GM19193 (cell line): ENCODE measurements around the gene LDLRAD3.

ENCODE experiments used
- POLR2A ChIP-seq: IDR thresholded peaks from 4 replicates; pipeline ENCODE4 v1.6.1; 2011; ENCODE audit not compliant: insufficient read depth, insufficient read length; ENCODE audit errors: extremely low read depth

The LDLRAD3 gene

DNA sequence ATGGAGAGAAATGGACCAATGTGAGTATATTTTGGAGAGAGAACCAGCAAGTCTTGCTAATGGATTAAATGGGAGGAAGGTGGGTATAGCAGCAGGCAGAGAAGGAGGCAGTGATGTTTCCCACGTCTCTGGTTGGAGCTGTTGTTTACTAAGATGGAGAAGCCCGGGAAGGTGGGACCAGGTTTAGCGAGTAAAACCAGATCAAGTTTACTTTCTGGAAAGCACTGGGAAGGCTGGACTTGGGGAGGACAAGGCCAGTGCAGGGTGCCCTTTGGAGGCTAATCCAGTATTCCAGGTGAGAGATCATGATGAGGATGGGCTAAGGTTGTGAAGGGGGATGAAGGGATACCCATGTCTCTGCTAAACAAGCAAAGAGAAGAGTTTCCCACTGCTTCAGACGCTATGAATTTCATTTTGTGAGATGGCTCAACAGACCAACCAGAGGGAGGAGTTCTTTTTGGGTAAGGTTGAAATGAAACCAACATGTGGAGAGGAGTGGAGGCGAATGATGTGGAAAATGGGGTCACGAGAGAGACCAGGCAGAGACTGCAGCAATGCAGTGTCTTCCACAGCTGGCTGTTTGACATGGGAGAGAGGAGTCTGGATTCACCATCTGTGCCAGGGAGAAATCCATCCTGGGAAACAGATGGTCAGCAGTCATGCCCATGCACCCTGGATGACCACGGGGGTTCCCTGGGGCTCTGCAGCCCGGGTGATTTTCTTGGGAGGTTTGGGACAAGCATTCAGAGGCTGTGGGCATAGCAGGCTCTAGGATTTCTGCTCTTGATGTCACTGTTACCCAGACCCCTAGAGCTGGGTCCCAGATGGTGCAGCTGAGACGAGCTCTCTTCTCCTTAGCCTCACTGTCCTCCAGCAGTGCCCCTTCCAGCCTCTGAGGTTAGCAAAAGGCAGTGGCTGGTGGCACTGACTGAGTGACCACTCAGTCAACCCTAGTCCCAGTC lies 320.4 kb downstream of the LDLRAD3 start:
- TF ChIP-seq POLR2A = no peak

DNA sequence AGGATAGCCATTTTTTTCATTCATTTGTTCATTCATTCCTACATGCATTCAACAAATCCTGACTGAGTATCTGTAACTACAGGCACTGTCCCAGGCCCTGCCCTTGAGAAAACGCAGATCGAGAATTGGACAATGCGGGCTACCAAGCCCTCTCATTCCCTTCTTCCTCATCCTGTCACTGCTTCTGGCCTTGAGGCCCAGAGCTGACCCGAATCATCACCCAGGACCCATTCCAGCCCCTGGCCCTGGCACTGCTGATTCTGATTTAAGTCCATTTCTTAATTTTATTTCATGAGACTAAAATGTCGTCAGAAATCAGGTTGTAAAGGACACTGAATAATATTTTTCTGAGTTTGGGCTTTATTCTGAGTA lies 321.1 kb downstream of the LDLRAD3 start:
- TF ChIP-seq POLR2A = no peak

DNA sequence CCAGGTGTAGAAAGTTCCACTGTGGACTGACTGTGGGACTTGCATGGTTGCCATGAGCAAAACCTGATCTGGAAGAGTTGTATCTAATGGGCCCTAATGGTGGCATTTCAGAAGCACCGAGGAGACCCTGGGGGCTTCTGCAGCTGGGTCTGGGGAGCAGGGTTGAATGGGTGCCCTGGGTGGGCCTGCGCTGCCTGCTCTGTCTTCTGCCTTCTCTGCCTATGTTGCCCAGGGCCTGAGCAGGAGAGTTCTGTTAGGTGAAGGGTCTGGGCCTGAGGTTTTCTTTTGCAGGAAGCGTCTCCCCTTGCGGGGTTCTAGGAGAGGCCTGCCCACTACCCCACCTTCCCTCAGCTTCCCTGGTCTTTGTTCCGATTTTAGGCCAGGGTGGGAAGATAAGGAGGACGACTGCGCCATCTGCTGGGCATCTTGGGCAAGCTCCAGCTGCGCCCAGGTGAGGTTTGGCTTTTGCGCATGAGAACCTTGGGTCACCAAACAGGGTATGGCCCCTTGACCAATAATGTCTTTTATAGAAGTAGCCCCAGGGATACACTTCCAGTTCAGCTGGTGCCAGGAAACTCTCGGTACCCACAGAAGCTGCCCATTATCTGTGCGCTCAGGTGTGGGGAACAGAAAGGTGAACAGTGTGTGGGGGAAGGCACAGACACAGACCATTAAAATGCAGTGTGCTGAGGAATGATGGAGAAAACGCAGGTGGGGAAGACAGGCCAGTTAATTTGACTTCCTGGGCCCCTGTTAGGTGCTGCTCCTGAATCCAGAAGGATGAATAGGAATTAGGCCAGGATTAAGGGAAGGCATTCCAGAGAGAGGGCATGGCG lies 322.1 kb downstream of the LDLRAD3 start:
- TF ChIP-seq POLR2A = no peak

DNA sequence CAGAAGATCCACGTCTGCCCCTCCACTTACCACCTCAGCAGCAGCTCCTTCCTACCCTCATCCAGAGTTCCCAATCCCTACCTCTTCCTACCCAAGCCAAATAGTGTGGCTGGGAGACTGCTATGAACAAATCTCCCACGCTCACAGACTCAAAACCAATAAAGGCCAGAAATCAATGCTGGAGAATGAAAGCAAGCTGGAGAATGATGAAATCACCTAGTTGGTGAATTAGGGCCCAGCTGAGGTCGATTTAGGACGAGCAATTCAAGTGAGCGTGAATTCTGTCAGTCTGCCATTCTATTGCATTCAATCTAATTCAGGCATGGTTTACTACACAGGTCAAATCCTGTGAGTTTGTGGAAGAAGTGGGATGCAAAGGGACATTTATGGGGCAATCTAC lies 322.9 kb downstream of the LDLRAD3 start:
- no peak for TF ChIP-seq POLR2A

DNA sequence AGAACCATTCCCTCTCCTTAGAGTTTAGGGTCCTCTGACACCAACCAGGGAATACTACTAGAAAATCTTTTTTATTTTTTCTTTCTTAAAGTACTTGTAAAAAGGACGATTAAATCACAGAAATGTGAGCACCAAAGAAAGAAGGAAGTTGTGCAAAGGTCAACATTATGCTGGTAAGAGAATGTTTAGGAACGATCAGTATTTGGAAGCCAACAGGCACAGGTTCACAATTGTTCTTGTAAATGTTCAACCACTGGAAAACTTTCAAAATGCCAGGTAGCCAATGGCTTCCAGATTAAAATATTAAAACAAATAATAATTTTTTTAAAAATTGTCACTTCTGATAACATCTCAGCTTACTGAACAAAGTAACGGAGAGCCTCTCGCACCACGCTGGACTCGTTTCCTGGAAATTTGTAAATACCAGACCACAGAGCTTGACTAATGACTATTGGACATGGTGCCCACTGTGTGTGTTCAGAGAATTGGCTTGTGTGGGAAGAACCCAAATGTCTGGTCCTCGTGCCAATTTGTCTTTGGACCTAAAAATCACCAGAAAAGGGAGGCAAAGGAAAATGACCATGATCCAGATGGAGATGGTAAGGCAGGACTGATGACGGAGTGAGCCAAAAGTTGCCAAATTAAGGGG lies 324.6 kb downstream of the LDLRAD3 start:
- TF ChIP-seq POLR2A = no peak

DNA sequence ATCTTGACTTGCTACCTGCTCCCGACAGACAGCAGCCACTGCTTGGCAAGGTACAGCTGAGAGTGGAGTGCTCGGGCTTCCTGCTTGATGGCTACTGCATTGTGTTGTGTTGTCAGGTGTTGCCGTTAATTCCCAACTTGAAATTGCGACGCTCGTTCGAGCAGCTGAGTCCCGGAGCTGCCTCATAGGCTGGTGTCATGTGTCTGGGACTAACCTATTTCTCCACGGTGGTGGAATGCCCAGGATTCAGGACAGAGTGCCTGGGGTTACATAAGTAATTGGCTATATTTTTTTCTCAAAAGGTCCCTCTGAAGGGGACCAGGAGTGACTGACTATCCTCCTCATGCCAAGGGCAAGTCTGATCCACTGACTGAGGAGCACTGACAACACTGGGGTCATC lies 326.8 kb downstream of the LDLRAD3 start:
- no peak for TF ChIP-seq POLR2A

DNA sequence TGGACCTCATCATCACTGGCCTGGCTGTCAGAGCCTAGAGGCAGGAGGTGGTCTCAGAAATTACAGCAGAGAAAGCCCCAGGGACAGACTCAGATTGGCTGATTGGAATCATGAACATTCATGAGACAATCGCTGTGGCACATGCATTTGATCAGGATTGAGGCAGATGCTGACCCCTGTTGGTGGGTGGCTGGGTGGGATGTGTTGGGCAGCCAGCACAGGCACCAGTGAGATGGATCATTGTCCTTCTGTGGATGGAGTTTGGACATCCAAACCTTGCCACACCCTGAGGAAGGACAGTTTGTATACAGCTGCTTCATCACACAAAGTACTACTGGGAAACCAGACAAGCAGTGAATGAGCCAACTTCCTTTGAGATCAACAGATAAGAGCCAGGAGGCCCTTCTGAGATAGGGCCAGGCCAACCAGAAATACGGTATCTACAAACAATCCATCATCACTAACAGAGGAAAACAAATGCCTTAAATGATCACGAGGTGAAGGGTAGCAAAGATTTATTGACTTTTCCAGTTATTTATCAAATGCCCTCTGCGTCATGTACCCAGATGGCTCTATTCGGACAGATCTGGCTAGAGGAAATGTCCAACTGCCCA lies 328.0 kb downstream of the LDLRAD3 start:
- no peak for TF ChIP-seq POLR2A

DNA sequence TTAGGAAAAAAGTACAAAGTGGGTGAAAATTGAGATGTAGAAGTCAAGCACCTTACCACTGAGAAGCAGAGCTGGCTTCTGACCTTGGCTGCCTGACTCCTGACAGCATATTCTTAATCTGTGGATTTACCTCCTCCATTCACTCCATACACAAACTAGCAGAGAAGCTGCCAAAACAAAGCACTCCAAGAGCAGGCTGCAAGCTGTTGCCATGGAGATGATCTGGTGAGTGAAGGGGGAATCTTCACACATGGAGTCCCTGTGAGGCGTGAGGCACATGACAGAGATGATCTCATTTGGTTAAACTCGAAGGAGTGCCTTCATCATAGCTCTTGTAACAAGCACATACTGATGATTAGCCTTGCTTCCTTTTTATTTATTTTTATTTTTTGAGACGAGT lies 329.2 kb downstream of the LDLRAD3 start:
- no peak for TF ChIP-seq POLR2A

DNA sequence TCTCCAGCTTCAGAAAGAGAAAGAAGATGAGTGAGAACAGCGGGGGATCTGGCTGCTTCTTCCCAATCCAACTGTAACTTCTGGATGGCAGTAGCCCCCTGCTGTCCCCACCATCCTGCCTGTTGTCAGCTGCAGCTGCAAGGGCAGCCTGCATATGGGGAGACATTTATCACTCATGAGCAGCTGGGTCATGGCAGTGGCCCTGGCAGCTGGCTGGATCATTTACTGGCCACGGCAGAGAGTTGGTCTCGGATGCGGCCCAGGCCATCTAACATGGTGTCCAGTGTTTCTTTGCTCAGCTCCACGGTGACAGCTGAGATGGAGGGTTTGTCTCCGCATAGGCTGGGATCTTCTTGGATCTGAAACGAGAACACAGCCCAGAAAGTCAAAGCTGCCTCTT lies 330.6 kb downstream of the LDLRAD3 start:
- no peak for TF ChIP-seq POLR2A

DNA sequence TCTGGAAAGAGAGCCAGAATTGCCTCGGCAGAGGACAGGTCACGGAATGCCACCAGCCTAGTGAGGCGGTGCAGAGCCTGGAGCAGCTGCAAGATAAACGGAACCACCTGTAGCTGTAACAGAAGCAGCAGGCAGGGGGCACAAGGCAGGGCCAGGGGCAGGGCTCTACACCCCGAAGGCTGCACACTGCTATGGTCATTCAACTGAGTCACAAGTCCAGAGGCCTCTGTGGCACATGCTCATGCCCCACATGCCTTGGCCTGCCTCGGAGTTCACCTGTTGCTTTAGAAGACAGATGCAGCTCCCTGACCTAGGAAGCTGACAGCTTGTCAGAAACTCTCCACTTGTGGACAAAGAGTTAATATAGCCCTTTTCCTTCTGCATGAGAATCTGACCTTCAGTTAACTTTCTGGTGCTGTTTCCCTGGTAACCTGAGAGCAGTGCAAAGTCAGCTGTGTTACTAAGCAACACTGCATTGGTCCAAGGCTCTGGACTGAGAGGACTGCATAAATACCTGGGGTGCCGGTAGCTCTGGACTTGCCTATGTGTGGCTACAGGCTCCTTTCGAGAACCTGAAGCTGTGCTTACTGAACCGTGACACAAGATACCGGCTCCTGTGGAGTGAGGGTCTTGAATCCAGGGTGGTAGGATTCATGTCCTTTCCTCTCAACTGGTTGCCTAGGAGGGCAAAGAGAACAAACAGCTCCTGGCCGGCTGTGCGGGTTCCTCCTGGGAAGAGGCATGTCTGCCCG lies 334.8 kb downstream of the LDLRAD3 start:
- TF ChIP-seq POLR2A = no peak

DNA sequence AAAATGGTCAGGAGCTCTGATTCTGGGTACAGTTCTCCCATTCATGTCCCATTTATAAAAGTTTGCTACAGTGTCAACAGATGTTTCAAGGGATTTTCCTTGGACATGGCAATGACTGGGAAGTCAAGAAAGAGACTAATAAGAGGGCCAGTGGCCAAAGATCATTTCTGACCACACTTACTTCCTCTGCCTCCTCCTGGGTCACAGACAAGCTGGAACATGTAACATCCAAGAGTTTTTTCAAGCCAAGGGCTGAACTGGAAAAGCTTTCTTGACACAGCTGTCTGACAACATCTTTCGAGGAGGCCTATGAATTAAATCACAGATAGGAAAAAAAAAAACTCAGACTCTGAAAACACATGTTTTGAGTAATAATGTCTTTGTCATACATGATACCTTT lies 336.7 kb downstream of the LDLRAD3 start:
- TF ChIP-seq POLR2A = no peak
